ENCODE data around the gene MT1A. TPM values are rescaled to one million over a fixed set of nuclear protein-coding genes. Genes with fewer than 3 reads are reported as not detected.
A peak's percentile ranks its signal among the peaks of the same experiment; 100 is the strongest.

The MT1A gene
- total RNA-seq, 3 donors from 2014 or later = 97.8 to 672 (median 130) TPM

DNA sequence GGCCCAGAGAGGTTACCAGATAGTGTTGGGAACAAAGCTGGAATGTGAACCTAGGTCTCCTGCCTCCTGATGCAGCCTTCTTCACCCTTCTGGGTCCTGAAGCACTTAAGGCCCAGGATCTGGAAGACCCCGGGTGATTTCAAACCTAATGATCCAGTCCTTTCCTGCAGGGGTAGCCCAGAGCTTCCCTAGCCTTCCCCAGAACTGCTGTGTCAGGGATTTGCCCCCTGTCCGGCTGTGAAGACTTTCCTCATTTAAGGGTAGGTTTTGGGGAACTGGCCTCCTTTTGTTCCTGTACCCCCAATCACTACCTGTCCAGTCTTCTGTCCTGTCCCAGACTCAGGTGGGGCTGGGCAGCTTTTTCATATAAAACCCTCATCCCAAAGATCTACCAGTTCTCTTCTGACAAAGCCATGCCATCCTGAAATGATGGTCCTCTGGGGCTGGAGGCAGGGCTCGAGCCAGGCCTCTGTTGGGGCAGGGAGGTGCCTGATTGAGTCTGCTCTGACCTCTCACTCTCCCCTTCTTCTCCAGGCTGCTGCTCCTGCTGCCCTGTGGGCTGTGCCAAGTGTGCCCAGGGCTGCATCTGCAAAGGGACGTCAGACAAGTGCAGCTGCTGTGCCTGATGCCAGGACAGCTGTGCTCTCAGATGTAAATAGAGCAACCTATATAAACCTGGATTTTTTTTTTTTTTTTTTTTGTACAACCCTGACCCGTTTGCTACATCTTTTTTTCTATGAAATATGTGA lies 45.1 kb downstream of the MT1A start:
- Histone ChIP-seq H3K4me3 (peak overlapping the region; percentile 75 to 88 (median 75)), H3K27ac (peak overlapping the region; percentile 81 to 85), H3K36me3 (no peaks in the 10 kb centered on the region), H3K27me3 (no peaks in the 10 kb centered on the region), H3K9me3 (no peaks in the 10 kb centered on the region), H3K4me1 (peaks cover 5 to 10% of the 10 kb centered on the region in 2 donors)
- TF ChIP-seq, protein P1, sequence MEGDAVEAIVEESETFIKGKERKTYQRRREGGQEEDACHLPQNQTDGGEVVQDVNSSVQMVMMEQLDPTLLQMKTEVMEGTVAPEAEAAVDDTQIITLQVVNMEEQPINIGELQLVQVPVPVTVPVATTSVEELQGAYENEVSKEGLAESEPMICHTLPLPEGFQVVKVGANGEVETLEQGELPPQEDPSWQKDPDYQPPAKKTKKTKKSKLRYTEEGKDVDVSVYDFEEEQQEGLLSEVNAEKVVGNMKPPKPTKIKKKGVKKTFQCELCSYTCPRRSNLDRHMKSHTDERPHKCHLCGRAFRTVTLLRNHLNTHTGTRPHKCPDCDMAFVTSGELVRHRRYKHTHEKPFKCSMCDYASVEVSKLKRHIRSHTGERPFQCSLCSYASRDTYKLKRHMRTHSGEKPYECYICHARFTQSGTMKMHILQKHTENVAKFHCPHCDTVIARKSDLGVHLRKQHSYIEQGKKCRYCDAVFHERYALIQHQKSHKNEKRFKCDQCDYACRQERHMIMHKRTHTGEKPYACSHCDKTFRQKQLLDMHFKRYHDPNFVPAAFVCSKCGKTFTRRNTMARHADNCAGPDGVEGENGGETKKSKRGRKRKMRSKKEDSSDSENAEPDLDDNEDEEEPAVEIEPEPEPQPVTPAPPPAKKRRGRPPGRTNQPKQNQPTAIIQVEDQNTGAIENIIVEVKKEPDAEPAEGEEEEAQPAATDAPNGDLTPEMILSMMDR (IDR thresholded peaks at IDR 0.05) = no peak
- TF ChIP-seq POLR2AphosphoS5 (IDR thresholded peaks at IDR 0.05) = peak in 1 of 3 donors; percentile 57
- no peak for TF ChIP-seq POLR2A (IDR thresholded peaks at IDR 0.05)
- intact Hi-C loops (cut with DNase I; ENCODE audit: low total_unique reads) = no loop called here
- no peak for DNase-seq (ENCODE audit: low spot score in 2 of 2)

GRCh38 chr16:56684256-56684925 lies 45.9 kb downstream of the MT1A start:
- Histone ChIP-seq H3K9me3 (no peaks in the 10 kb centered on the region), H3K4me3 (peak overlapping the region; percentile 75 to 88 (median 75)), H3K4me1 (peaks cover 5 to 10% of the 10 kb centered on the region in 2 donors), H3K27ac (peak overlapping the region; percentile 81 to 82), H3K36me3 (no peaks in the 10 kb centered on the region), H3K27me3 (no peaks in the 10 kb centered on the region)
- intact Hi-C loops (cut with DNase I; ENCODE audit: low total_unique reads) = no loop called here
- TF ChIP-seq, protein P1 (IDR thresholded peaks at IDR 0.05) = no peak
- TF ChIP-seq POLR2AphosphoS5 (IDR thresholded peaks at IDR 0.05) = peak in 2 of 3 donors; percentile 14 to 44
- peak in 1 of 2 donors; percentile 27 for DNase-seq (ENCODE audit: low spot score in 2 of 2)

- no peaks in the 10 kb centered on the region for H3K36me3 ChIP-seq
- intact Hi-C loops (cut with DNase I; ENCODE audit: low total_unique reads) = no loop called here
- TF ChIP-seq POLR2AphosphoS5 (IDR thresholded peaks at IDR 0.05) = no peak
- TF ChIP-seq POLR2A (IDR thresholded peaks at IDR 0.05) = no peak
- H3K9me3 ChIP-seq = no peaks in the 10 kb centered on the region
- H3K4me3 ChIP-seq = peak overlapping the region; percentile 75 to 88 (median 75)
- peak overlapping the region; percentile 81 to 82 for H3K27ac ChIP-seq
- H3K27me3 ChIP-seq = no peaks in the 10 kb centered on the region
- peak in 1 of 2 donors; percentile 76 for DNase-seq (ENCODE audit: low spot score in 2 of 2)
- H3K4me1 ChIP-seq = peaks cover 5 to 10% of the 10 kb centered on the region in 2 donors
Observed at GRCh38 chr16:56684926-56685590, 46.6 kb downstream of the MT1A start.

DNA sequence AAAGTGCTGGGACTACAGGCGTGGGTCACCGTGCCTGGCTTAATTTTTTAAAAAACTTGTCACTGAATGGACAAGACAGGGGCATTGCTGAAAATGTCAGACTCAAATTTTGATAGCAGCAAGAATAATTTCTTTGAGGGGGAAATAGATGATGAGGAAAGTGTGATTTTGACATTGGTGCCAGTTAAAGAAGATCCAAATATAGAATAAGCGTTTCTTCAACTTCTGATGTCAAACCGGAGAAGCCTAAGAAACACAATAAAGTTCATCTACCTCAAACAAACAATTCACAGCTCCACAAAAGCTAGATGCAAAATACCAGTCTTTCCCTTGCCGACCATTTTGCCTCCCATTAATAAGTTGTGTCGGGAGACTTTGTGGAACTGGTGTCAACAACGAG lies 48.3 kb downstream of the MT1A start:
- intact Hi-C loops (cut with DNase I; ENCODE audit: low total_unique reads) = no loop called here
- H3K9me3 ChIP-seq = no peaks in the 10 kb centered on the region
- no peak for DNase-seq (ENCODE audit: low spot score in 2 of 2)
- no peaks in the 10 kb centered on the region for H3K36me3 ChIP-seq
- peak overlapping the region in 1 of 2 donors; percentile 81 for H3K27ac ChIP-seq
- no peak overlapping the region for H3K4me3 ChIP-seq
- TF ChIP-seq POLR2A (IDR thresholded peaks at IDR 0.05) (no peak), POLR2AphosphoS5 (IDR thresholded peaks at IDR 0.05) (no peak)
- TF ChIP-seq, protein P1 (IDR thresholded peaks at IDR 0.05) = no peak
- no peaks in the 10 kb centered on the region for H3K27me3 ChIP-seq
- H3K4me1 ChIP-seq = peaks cover 4 to 5% of the 10 kb centered on the region in 2 donors

DNA sequence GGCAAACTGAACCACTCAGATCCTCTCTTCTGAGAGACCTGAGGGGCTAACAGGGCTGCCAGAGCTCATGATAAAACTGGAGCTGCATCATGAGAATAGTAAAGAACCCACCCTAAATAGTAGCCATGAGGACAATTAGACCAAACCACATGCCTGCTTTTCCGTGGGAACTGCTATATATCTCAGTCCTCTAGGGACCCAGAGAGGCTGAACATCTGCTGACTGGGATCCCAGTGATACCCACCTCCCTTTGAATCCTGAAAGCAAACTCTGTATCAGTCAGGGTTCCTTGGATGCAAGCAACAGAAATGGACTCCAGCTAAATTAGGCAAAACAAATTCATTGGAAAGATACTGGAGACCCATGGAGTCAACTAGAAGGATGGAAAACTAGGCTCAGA lies 50.3 kb downstream of the MT1A start:
- no peaks in the 10 kb centered on the region for H3K27me3 ChIP-seq
- H3K4me3 ChIP-seq = no peak overlapping the region
- no peaks in the 10 kb centered on the region for H3K9me3 ChIP-seq
- H3K27ac ChIP-seq = no peak overlapping the region
- intact Hi-C loops (cut with DNase I; ENCODE audit: low total_unique reads) = no loop called here
- H3K4me1 ChIP-seq = peaks cover 0 to 5% of the 10 kb centered on the region in 2 donors
- DNase-seq (ENCODE audit: low spot score in 2 of 2) = no peak
- TF ChIP-seq POLR2A (IDR thresholded peaks at IDR 0.05) = no peak
- no peaks in the 10 kb centered on the region for H3K36me3 ChIP-seq

Measured in breast epithelium (tissue), 4 donors.